A549 (cell line): ENCODE data around the gene TDO2. TPM values are rescaled to one million over a fixed set of nuclear protein-coding genes. Genes with fewer than 3 reads are reported as not detected.
A peak's percentile ranks its signal among the peaks of the same experiment; 100 is the strongest.
"Not testable (repeated sequence)": the region's sequence is repeated elsewhere in the genome, so short reads cannot be mapped to it uniquely, and the experiment has no call there.

ENCODE experiments used
- ATAC-seq, 2 experiments: fragments of 200-7000 bp in 1 of 2; fragments of >200 bp in 1 of 2; cut with Nextera tagmentation in 1 of 2; cut with Tn5 transposase in 1 of 2; 3 replicates each; pipeline versions ENCODE4 v1.8.0 to v1.9.1; 2018 to 2020; ENCODE audit warnings: mild to moderate bottlenecking in 1 of 2, moderate library complexity in 1 of 2
- CTCF ChIA-PET: fragments of 300-600 bp; sonication (Branson Sonifier 250); formaldehyde crosslinking; extraction: SDS; loops from one replicate; lab custom pipeline; 2021; ENCODE audit warnings: antibody characterized with exemption, inconsistent platforms; lab: Yijun Ruan, JAX
- POLR2A ChIA-PET: fragments of 350-600 bp; formaldehyde crosslinking; extraction: SDS; loops from one replicate; lab custom pipeline; 2021; ENCODE audit warnings: antibody characterized with exemption, inconsistent platforms; lab: Yijun Ruan, JAX
- DNase-seq, 2 experiments: peaks; one replicate each; pipeline versions ENCODE4 v3.0.0 to v3.0.0-alpha.2; 2011 to 2016; ENCODE audit warnings: low read depth in 1 of 2, low spot score in 1 of 2
- FAIRE-seq: peaks from 2 replicates; lab custom pipeline; 2011; peaks lifted over from hg19 to GRCh38; lab: Jason Lieb, UNC
- H3K27ac ChIP-seq, 2 experiments: fragments of >200 bp; sonication (Bioruptor Twin); formaldehyde crosslinking; 3 replicates each; pipeline ENCODE4 v1.5.1; 2016 to 2017
- H3K4me1 ChIP-seq: fragments of >200 bp; sonication (Bioruptor Twin); formaldehyde crosslinking; 3 replicates; pipeline ENCODE4 v1.6.1; 2016
- H3K4me2 ChIP-seq: fragments of >200 bp; sonication (Bioruptor Twin); formaldehyde crosslinking; 3 replicates; pipeline ENCODE4 v1.6.1; 2016
- H3K4me3 ChIP-seq: fragments of >200 bp; sonication (Bioruptor Twin); formaldehyde crosslinking; 3 replicates; pipeline ENCODE4 v1.5.1; 2016
- H3K9me3 ChIP-seq: fragments of >200 bp; sonication (Bioruptor Twin); formaldehyde crosslinking; 3 replicates; pipeline ENCODE4 v1.6.1; 2016
- ATOH8 ChIP-seq: fragments of 250-450 bp; sonication (Bioruptor Pico); IDR thresholded peaks from 2 replicates; pipeline ENCODE4 v1.5.0; 2020; ENCODE audit warnings: low read depth, mild to moderate bottlenecking, moderate library complexity
- BHLHE40 ChIP-seq: IDR thresholded peaks from 2 replicates; pipeline ENCODE4 v1.6.1; 2012; ENCODE audit warnings: low read depth, low read length, inconsistent platforms
- CBX2 ChIP-seq: fragments of 200-600 bp; sonication (generic); IDR thresholded peaks from 2 replicates; pipeline ENCODE4 v1.6.1; 2016; ENCODE audit warnings: low read depth, mild to moderate bottlenecking, borderline replicate concordance
- CHD2 ChIP-seq: fragments of 150-350 bp; IDR thresholded peaks from 2 replicates; pipeline ENCODE4 v1.6.1; 2014; ENCODE audit warnings: low read length; ENCODE audit not compliant: partially characterized antibody
- EHMT2 ChIP-seq: fragments of 200-600 bp; sonication (generic); IDR thresholded peaks from 2 replicates; pipeline ENCODE4 v1.6.1; 2016; ENCODE audit warnings: antibody characterized with exemption, low read depth, mild to moderate bottlenecking, moderate library complexity
- FOSB ChIP-seq: fragments of 250-450 bp; sonication (Bioruptor Pico); IDR thresholded peaks from 2 replicates; pipeline ENCODE4 v1.5.0; 2020; ENCODE audit warnings: mild to moderate bottlenecking, moderate library complexity
- FOXS1 ChIP-seq: fragments of 250-450 bp; sonication (Bioruptor Pico); IDR thresholded peaks from 2 replicates; pipeline ENCODE4 v1.5.0; 2020; ENCODE audit warnings: mild to moderate bottlenecking, moderate library complexity
- GATA3 ChIP-seq: IDR thresholded peaks from 2 replicates; pipeline ENCODE4 v1.6.1; 2012; ENCODE audit warnings: borderline replicate concordance
- HES2 ChIP-seq: fragments of >200 bp; sonication (Bioruptor Twin); formaldehyde crosslinking; IDR thresholded peaks from 2 replicates; pipeline ENCODE4 v1.6.1; 2016
- HOXB5 ChIP-seq: fragments of 250-450 bp; sonication (Bioruptor Pico); IDR thresholded peaks from 2 replicates; pipeline ENCODE4 v1.5.0; 2020; ENCODE audit warnings: mild to moderate bottlenecking, moderate library complexity
- JUN ChIP-seq, 2 experiments: fragments of >200 bp; sonication (Bioruptor Twin); formaldehyde crosslinking; IDR thresholded peaks; 2 replicates in 1 of 2; 3 replicates in 1 of 2; pipeline ENCODE4 v1.6.1; 2016 to 2017
- KDM1A ChIP-seq: fragments of 200-600 bp; sonication (generic); IDR thresholded peaks from 2 replicates; pipeline ENCODE4 v1.6.1; 2016; ENCODE audit warnings: low read depth, mild to moderate bottlenecking
- MAFK ChIP-seq: fragments of 450-650 bp; IDR thresholded peaks from 2 replicates; pipeline ENCODE4 v1.6.1; 2014; ENCODE audit not compliant: partially characterized antibody
- MYC ChIP-seq: IDR thresholded peaks from 2 replicates; pipeline ENCODE4 v1.6.1; 2012; ENCODE audit warnings: mild to moderate bottlenecking, inconsistent platforms, low read length, improper control_type of control experiment, borderline replicate concordance
- NPAS2 ChIP-seq: fragments of 250-450 bp; sonication (Bioruptor Pico); IDR thresholded peaks from 2 replicates; pipeline ENCODE4 v1.8.0; 2022; ENCODE audit warnings: mild to moderate bottlenecking, moderate library complexity, borderline replicate concordance
- NR3C1 ChIP-seq: fragments of >200 bp; sonication (Bioruptor Twin); formaldehyde crosslinking; IDR thresholded peaks from 3 replicates; pipeline ENCODE4 v1.6.1; 2017
- PHF8 ChIP-seq: fragments of 200-600 bp; sonication (generic); IDR thresholded peaks from 2 replicates; pipeline ENCODE4 v1.6.1; 2016; ENCODE audit warnings: low read depth, mild to moderate bottlenecking, antibody characterized with exemption, moderate library complexity, borderline replicate concordance
- RAD21 ChIP-seq, 2 experiments: fragments of >200 bp in 1 of 2; sonication (Bioruptor Twin) in 1 of 2; formaldehyde crosslinking in 1 of 2; IDR thresholded peaks in 1 of 2; conservative IDR thresholded peaks in 1 of 2; 2 replicates in 1 of 2; 3 replicates in 1 of 2; pipeline ENCODE4 v1.6.1; 2012 to 2018; ENCODE audit warnings: inconsistent platforms in 1 of 2
- RARB ChIP-seq: fragments of 250-450 bp; sonication (Bioruptor Pico); IDR thresholded peaks from 2 replicates; pipeline ENCODE4 v1.8.0; 2021; ENCODE audit warnings: mild to moderate bottlenecking, moderate library complexity
- REST ChIP-seq: fragments of 200-600 bp; sonication (generic); IDR thresholded peaks from 2 replicates; pipeline ENCODE4 v1.6.1; 2016; ENCODE audit warnings: antibody characterized with exemption, mild to moderate bottlenecking, moderate library complexity
- SMC3 ChIP-seq: fragments of >200 bp; sonication (Bioruptor Twin); formaldehyde crosslinking; IDR thresholded peaks from 3 replicates; pipeline ENCODE4 v1.6.1; 2018; ENCODE audit warnings: inconsistent platforms
- TFCP2L1 ChIP-seq: fragments of 250-450 bp; sonication (Bioruptor Pico); IDR thresholded peaks from 2 replicates; pipeline ENCODE4 v1.5.0; 2021; ENCODE audit warnings: mild to moderate bottlenecking
- TP53 ChIP-seq: fragments of 250-450 bp; sonication (Bioruptor Pico); IDR thresholded peaks from 2 replicates; pipeline ENCODE4 v1.5.0; 2021; ENCODE audit warnings: mild to moderate bottlenecking, moderate library complexity
- USF2 ChIP-seq: fragments of 450-650 bp; IDR thresholded peaks from 2 replicates; pipeline ENCODE4 v1.6.1; 2014; ENCODE audit warnings: antibody characterized with exemption
- ZC3H11A ChIP-seq: fragments of 450-650 bp; IDR thresholded peaks from 2 replicates; pipeline ENCODE4 v1.6.1; 2014; ENCODE audit warnings: antibody characterized with exemption, mild to moderate bottlenecking
- WGBS: methylation state at CpG from one replicate; pipeline ENCODE4 v1.1.6; 2017; ENCODE audit errors: missing lambda C conversion rate; 5-methylcytosine and 5-hydroxymethylcytosine counted together
- polyA plus RNA-seq, 4 experiments: library from polyadenylated mRNA; depleted of rRNA in 3 of 4; stranded (reverse); fragments of >200 nt; fragmentation: RNase III in 1 of 4; extraction: RNeasy Plus Mini Kit Qiagen cat#74134 plus additional on column Dnase treatment in 1 of 4; gene quantifications; 2 replicates in 3 of 4; 3 replicates in 1 of 4; pipeline ENCODE4 v1.2.3, GENCODE V29; 2011 to 2017

The TDO2 gene
- polyA plus RNA-seq, 2 of the 4 experiments (the other 2 are of a cell fraction): 2.6 to 2.9 TPM

GRCh38 chr4:155891058-155891457 is 12.4 kb upstream of the TDO2 start:
- FAIRE-seq: no peak

GRCh38 chr4:155898371-155898770 is 5.1 kb upstream of the TDO2 start:
- 50% methylated on average over 2 of the region's 2 CpGs for WGBS
- CTCF ChIA-PET, POLR2A ChIA-PET, ATAC-seq, H3K4me1 ChIP-seq, H3K4me2 ChIP-seq, H3K4me3 ChIP-seq, DNase-seq, FAIRE-seq, H3K27ac ChIP-seq, H3K9me3 ChIP-seq: not testable (repeated sequence)

More at GRCh38 chr4:155891058-155891457, 12.4 kb upstream of the TDO2 start:
- Histone ChIP-seq H3K4me1 (0 out of 3 replicates have a peak, but pooled peaks cover 6% of the 10 kb centered on the region), H3K9me3 (no peaks in the 10 kb centered on the region), H3K4me3 (no peak overlapping the region), H3K4me2 (no peak overlapping the region), H3K27ac (no peak overlapping the region)
- POLR2A ChIA-PET: no interaction called here
- no peak for TF ChIP-seq FOSB (CRISPR knock-in tag)
- TF ChIP-seq TP53 (CRISPR knock-in tag): no peak
- no peak for TF ChIP-seq TFCP2L1
- TF ChIP-seq PHF8: no peak
- TF ChIP-seq ZC3H11A: no peak
- TF ChIP-seq MAFK: no peak
- no peak for TF ChIP-seq HES2
- TF ChIP-seq NPAS2: no peak
- no peak for TF ChIP-seq RAD21 (conservative IDR thresholded peaks at IDR 0.05 in 1 of 2, IDR thresholded peaks at IDR 0.05 in 1 of 2)
- no peak for TF ChIP-seq GATA3
- TF ChIP-seq HOXB5 (CRISPR knock-in tag): no peak
- TF ChIP-seq KDM1A: no peak
- TF ChIP-seq REST: no peak
- TF ChIP-seq MYC: no peak
- CTCF ChIA-PET: no interaction called here
- no peak for DNase-seq
- WGBS: 38% methylated on average over 3 of the region's 3 CpGs
- no peak for ATAC-seq

GRCh38 chr4:155899891-155900290 is 3.6 kb upstream of the TDO2 start:
- FAIRE-seq: no peak
- no peak for TF ChIP-seq RARB (CRISPR knock-in tag)
- TF ChIP-seq EHMT2: no peak
- no peak for TF ChIP-seq JUN (IDR thresholded peaks at IDR 0.05)
- no peak for TF ChIP-seq GATA3
- no peak for TF ChIP-seq CHD2
- no peak for TF ChIP-seq SMC3
- no peak for TF ChIP-seq NR3C1
- no peak for TF ChIP-seq ATOH8
- no peak for TF ChIP-seq CBX2
- no peak for TF ChIP-seq FOXS1 (CRISPR knock-in tag)
- no peak for TF ChIP-seq USF2
- TF ChIP-seq BHLHE40: no peak
- H3K27ac ChIP-seq: no peak overlapping the region
- ChIA-PET POLR2A (no interaction called here), CTCF (no interaction called here)
- no peaks in the 10 kb centered on the region for H3K9me3 ChIP-seq
- H3K4me1 ChIP-seq: 0 out of 3 replicates have a peak, but pooled peaks cover 3% of the 10 kb centered on the region
- H3K4me2 ChIP-seq: 0 out of 3 replicates have a peak overlapping the region, but pooled peaks have one; percentile 16
- 18% methylated on average over 3 of the region's 3 CpGs for WGBS
- H3K4me3 ChIP-seq: no peak overlapping the region
- no peak for ATAC-seq
- no peak for DNase-seq
